Right forelimb (tissue), 1 donor: Measurements from ENCODE around the gene PPM1F.

Source experiments
- DNase-seq: peaks from one replicate; pipeline ENCODE4 v3.0.0-alpha.2; 2018

Gene PPM1F

DNA sequence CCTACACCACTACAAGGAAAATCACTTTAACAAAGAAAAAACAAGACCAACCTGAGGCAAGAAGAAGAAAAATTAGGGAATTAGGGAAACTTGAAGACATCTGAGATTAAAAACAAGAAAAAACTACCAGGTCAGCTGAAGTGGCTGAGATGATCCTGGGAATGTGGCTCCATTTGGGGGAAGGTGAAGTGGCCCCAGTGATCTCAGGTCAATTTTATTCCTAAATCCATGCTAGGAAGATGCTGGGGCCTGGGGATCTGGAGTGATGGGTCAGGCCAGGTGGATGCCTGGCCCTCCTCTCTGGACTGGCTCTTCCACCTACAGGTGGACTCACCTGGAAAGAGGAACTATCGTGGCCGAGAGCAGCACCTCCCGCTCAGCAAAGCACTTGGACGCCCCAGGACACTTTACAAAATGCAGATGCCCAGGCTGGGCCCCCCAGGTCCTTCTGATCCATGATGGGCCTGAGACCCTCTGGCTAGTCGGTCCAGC, 23.3 kb upstream of the PPM1F start:
- no peak for DNase-seq

DNA sequence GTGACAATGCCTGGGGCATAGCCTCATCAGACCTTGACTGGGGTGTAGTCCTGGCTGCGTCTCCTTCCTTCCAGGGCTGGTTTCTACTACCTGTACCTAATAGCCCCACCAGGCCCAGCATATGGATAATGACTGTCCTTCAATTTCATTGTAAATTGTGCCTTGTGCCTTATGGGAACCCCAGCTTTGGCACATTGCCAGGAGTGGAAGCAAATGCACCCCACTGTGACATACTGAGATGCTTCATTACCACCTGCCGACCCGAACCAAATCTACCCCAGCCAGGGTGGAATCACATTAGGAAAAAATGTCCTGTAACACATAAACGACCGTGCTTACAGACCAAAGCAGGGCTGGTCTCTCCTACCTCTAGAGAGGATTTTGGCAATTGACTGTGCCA, 22.6 kb upstream of the PPM1F start:
- DNase-seq, result no peak

DNA sequence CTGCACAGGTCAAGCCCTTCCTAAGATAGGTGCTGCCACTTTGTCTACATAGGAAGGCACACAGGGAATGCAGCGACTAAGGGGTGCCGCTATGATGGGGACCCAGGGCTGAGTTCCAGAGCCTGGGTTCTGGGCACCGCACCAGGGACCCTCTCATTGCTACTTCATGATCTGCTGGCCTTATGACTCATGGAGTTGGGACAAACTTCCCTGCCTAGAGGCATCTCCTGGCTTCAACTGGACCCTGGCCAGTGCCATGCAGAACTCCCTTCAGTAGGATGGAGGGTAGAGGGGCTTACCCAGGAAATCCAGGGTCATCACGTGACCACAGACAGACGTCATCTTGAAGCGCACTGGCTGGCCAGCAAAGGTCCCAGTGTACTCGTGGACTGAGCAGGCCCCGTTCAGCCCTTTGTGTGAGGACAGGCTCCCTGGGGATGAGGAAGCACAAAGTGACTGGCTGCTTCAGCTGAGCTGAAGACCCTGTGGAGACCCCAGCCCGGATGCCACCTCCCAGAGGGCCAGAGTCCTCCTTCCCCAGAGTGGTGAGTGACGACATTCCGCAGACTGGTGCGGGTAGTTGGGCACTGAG, 21.5 kb upstream of the PPM1F start:
- no peak for DNase-seq

DNA sequence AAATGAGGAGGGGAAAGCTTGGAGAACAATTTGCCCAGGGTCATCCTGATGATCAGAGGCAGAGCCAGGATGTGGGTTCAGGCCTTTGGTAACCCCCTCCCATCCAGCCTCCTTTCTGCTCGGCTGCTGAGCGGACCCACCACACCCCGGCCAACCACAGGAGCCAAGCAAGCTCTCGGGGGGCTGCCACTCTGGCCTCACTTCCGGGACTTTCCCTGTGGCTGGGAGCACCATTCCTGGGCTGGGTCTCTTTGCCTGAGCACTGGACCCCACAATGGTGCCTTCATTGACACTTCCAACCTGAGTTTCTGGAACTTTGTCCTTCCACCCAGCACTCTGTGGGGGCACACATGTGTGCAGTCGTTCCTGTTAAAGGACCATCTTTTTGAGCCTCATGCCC, 20.2 kb upstream of the PPM1F start:
- DNase-seq, result no peak

DNA sequence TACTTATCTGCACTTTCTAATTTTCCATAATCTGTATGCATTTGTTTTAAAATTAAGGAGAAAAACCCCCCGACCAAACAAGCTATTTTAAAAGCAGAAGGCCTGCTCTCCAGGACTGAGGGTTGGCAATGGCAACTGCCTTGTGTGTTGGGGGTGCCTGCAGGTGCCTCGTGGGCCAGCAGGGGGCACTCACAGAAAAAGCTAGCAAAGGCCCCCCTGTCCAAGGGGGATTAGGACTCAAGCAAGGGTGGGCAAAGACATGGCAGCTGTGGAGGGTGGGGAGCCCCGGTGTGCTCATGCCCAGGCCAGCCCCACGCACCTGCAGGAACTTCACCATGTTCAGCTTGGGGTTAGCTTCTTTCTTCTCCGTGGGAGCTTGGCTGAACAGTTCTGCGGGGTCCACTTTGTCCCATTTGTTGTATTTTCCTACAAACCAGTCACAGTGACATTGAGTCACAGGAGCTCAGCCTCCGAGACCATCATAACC, 19.7 kb upstream of the PPM1F start:
- DNase-seq, result no peak

DNA sequence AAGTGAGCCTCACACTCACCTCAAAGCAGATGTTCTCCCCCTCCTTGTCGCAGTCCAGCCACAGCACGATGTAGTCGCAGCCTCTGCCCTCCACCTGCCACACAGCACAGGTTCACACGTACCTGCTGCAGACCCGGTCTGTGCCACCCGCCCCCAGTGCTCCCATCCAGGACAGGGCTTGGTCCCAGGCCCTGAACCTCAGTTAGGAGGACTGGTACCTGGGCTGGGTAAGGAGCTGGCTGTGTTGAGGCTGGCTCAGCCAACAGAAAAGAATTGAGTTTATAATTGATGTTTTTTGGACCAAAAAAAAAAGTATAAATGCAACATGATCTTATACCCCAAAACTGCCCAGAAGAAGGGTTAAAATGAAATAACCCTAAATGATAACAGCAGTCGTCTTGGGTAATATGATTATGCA, 19.2 kb upstream of the PPM1F start:
- DNase-seq, result no peak

DNA sequence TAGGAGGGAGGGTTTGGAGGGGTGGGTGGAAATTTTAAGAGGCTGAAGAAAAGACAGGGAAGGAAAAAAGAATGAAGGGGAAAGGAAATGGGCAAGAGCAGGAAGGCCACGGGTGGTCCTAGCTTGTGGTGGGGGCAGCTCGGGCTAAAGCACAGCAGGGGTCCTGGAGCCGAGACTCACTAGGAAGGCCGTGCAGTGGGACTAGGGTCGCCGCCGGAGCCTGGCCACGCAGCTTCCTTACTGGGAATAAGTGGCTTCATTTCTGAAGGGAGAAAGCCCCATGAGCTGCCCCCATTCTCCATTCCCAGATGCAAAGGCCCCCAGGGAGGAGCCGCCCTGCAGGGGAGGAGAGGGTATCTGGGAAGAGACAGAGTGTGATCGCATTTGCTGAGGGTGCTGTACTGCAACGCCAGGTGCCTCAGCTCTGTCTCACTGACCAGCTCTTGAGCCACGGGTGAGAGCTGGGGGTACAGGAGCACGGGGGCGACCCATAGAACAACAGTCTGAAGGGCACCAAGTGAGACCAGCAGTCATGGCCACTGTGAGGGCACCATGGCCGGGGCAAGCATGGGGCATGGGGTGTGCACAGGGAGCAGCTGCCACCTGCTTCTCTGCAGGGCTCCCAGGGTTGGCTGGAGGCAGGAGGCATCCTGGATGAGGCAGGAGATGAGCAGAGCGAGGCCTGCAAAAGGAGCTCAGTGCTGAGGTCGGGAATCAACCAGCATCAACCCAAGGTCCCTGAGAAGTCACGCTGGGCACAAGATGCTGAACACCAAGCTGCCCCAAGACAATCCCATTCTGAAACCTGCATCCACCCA, 18.4 kb upstream of the PPM1F start:
- no peak for DNase-seq

DNA sequence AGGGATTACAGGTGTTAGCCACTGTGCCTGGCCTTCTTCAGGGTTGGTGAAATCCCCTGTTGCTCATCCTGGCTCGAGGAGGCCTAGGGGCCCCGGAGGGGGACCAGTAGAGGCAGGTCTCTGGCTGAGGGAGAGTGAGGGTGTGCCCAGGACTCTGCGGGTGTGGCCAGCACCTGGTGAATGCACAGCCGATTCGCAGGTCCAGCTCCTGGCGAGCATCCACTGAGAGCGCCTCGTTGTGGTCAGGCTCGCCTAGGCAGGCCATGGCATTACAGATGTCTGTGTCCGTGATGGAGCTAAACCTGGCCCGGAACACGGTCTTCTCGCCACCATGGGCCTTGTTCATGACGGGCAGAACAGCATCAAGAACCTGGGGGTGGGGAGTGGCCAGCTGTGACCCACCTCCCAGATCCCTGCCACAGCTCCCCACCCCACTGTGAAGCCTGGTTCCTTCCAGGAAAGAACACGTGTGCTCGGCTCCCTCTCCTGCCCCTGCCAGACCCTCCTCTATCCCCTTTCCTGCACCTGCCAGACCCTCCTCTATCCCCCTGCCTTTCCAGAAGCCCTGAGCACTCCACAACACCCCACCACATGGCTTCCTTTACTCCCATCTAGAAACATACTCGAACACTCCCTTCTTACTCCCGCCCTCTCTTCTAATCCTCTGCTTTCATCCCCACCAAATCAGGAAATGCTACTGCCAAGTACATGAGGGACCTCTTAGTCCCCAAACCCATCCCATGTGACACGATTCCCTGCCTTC, 17.6 kb upstream of the PPM1F start:
- DNase-seq, result no peak

DNA sequence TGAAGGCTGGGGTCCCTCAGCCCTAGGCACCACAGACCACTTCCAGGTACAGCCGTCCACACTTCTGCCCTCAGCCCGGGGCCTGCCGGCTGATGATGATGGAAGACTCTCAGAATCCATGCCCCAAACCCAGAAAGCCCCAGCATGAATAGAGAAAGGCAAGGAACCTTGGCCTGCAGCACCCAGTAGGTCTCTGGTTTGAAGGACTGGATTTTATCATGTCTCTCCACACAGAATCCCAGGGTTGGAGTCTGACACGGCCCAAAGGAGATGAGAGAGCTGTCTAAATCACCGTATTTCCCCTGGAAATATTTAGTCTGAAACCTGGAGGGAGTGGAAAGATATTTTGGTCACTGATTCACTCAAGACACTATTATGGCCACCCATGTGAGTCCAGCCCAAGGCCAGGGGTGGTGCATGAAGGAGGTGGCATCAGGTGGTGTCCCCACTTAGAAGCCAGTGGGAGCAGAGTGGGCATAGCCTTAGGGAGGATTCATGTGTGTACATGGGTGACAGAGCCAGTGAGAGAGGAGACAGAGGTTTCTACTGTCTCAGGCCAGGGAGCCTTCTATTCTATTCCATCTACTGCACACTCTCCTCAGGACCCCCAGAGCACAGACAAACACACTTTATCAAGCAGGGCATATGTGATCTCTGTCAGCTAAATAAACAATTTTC, 15.9 kb upstream of the PPM1F start:
- no peak for DNase-seq

DNA sequence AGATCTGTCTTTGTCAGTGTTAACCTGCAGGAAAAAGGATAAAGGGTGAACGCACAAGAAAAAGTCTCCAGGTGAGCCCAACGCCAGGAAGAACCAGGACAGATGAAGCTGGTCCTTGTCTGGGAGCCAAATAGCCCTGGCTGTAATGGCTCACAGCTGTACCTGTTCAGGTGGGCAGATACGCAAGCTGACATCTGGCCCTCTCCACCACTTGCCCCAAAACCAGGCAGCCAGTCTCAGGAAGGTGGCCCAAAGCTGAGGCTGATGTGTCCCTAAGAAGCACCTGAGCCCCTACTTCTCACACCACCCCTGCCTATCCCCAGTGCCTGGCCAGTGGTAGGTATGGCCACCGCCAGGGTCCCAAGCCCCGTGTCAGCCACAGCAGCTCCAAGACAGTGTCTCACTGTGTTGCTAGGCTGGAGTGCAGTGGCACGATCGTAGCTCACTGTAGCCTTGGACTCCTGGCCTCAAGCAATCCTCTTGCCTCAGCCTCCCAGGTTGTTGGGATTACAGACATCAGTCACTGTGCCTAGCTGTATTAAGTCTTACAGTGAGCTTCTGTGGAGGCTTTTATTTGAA, 15.1 kb upstream of the PPM1F start:
- DNase-seq, result no peak

DNA sequence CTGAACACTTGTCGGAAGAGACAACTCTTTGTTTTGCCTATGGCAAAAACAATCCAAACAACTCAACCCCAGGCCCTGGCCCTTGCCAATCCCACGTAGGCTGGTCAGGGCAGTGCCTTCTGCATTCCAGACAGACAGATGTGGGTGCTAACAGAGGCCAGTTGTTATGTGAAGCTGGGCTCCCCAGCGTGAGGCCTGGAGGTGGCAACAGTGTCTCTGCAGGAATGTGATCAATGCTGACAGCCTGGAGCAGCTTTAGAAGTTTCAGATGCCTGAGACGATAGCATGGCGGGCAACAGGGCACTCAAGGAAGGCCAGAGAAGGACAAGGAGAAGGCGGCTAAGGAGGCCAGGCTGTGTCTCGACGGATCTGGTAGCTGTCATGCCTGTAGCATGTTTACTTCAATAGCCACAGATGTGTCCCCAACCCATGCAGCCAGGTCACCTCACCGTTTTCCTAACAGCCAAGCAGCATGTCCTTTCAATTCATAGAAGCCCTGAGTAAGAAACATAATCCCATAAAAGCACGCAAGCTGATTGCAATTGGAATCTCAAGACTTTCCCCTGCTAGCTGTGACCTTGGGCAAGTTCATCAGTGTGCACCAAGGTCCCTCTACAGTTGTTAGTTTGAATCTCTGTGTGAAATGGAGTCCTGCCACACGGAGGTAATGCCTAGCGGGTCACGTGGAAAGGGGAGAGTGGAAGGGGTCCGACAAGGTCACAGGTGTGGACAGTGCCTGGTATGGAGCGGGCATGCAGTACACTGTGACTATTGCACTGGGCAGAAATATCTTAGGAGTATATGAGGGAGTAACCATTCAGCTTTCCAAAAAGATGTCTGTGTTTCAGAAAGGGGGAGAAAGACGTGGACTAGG, 14.2 kb upstream of the PPM1F start:
- no peak for DNase-seq

DNA sequence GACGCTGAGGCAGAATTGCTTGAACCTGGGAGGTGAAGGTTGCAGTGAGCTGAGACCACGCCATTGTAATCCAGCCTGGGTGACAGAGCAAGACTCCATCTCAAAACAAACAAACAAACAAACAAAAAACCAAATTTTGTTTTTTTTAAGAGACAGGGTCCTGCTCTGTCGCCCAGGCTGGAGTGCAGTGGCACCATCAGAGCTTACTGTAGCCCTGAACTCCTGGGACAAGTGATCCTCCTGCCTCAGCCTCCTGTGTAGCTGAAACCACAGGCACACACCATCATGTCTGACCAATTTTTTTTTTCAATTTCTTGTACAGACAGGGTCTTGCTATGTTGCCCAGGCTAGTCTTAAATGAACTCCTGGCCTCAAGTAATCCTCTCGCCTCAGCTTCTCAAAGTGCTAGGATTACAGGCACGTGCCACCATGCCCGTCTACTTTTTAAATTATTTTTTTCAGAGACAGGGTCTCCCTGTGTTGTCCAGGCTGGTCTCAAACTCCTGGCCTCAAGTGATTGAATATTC, 13.2 kb upstream of the PPM1F start:
- no peak for DNase-seq

DNA sequence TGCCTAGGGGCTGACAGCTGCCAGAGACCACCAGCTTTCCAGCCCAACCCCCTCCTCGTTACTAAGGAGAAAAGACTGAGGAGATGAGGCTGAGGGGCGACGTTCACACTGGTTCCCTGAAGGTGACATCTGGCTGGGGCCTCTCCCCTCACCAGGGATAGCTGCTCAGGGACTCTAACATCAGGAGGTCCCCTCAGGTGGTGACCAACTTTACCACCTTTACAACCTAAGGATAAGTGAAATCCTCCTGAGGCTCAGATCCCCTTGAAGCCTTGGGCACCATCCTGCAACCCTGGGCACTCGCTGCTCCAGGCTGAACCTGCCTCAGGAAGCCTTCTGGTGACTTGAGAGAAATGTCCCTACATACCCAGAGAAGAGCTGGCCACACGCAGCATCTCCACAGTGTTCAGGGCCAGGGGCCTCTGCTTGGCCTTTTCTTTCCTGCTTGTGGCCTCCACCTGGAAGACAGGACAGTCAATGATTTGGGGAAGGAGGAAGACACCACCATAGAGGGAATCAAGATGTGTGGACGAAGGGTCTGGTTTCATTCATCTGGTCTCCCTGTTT, 12.4 kb upstream of the PPM1F start:
- DNase-seq, result no peak

DNA sequence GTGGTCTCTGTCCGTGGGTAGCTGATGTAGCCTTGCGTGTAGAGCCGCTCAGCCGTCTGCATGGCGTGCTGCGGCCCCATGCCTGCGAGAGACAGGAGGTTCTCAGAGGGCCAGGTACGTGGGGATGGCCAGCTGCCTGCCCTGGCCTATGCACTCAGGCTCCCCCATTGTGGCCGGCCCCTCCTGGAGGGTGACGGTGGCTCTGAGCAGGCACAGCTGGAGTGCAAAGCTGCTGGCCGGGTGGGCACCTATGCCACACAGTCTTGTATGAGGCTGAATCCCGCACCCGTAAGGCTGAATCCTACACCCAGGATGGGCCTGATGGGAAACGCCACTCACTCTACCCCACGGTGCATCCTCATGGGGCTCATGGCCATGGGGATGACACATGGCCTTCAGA, 11.6 kb upstream of the PPM1F start:
- DNase-seq, result no peak

DNA sequence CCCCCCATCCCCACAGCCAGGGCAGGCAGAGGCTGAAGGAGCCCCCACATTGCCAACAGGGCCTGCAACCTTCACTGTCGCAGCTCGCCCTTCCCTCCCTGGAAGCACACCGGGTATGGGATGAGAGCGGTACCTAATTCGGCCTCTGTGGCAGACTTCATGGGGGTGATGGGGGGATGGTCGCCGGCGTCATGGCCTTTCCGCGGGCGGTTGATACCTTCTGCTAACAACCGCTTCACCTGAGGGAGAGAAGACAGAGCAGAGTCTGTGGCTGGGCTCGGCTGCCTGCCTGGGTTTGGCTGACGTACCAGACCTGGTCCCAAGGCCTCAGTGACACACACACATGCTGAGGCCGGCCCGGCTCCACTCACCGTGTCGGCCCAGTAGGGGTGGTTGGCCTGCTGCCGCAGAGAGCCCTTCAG, 11.2 kb upstream of the PPM1F start:
- no peak for DNase-seq

DNA sequence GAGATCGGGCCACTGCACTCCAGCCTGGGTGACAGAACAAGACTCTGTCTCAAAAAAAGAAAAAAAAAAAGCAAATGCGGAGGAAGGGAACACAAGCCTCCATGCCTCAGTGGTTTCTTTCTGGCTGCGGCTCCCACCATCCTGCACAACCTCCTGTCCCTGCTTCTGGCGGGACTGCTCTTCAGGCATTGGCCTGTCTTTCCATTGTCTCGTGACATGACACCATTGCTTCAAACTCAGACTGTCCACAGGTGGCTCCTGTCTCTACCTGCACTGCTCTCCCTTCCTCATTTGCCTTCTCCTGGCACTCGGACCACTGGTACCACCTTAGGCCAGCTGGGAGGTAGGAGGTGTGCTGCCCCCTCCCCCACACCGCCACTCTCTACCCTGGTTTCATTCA, 10.6 kb upstream of the PPM1F start:
- no peak for DNase-seq

DNA sequence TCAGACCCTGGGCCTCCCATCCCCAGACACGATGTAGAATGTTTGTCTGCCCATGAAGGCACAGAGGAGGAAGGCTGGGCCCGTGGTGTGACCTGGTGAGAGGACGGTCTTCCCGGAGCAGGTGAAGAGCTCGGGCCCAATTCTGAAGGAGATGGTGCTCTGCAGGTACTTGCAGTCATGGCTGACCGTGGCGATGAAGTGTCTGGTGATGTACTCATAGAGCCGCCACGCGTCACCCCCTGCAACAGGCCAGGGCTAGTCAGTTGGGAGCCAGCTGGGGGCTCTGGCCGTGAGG, 10.0 kb upstream of the PPM1F start:
- DNase-seq, result no peak

DNA sequence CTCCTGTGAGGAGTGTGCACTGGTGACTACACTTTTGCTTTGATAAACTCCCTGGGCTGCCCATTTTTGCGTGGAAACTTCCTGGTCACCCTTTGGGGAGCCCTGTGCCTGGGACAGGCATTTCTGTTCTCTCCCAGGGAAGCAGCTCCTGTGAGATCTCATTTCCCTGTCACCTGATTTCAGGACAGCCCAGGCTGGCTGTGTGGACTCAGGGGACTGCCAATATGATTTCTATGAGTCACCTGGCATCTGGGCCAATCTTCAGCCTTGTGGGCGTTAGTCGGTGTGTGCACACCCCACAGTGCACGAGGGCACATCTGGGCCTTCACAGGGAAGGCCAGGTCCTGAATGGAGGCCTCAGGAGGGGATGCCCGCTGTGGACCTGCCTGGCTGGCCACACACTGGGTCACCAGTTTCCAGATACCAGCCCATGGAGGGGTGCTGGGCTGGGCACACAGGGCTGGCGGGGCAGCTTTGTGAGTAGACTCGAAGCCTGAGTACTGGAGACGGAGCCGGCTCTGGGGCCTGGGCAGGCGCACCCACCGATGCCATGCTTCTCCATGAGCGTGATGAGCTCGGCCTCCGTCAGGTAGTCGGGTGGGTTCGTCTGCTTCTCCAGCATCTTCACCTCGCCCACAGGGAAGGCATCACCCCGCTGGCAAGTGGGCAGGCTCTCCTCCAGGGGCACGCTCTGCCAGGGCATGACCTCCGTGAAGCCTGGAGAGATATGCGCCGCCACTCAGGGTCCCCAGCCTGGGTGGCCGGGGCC, 9.4 kb upstream of the PPM1F start:
- no peak for DNase-seq

DNA sequence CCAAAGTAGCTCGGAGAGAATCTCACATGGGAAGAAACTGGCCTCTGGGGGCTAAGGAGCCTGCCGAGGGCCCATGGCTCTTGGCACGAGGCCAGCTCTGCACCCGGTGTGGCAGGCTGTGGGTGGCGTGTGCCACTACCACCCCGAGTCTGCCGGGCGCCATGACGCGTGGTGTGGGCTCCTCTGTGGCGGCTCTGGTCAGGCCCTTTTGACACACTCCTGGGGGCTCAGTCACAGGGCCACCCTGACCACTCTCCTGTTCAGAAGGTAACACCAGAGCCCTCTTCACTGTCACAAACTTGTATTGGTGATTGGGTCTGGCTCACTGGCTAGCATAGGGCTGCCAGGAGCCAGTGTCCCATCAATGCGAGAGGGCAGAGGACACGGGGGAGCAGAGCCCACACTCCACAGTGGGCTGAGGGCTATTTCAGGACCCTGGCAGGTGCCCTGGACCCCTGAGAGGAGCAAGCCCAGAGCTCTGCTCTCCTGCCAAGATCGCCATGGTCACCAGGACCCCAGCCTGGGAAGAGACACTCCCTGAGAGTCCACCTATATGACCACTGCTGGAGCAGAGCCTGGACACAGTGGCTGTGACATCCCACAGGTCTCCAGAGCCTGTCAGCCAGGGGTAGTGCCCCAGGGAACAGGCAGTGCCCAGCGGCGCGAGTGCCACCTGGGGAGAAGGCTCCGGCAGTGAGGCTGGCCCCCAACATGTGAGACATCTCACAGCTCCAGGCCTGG, 8.6 kb upstream of the PPM1F start:
- DNase-seq, result no peak
